Subcutaneous adipose tissue (tissue), 4 donors: ENCODE data around the gene ETV3L. TPM values are rescaled to one million over a fixed set of nuclear protein-coding genes. Genes with fewer than 3 reads are reported as not detected.

Experiments used
- CTCF ChIP-seq: fragments of 450-650 bp; IDR thresholded peaks from one replicate; pipeline ENCODE4 v1.5.1; 2016; ENCODE audit warnings: low read depth, mild to moderate bottlenecking, control low read depth, antibody characterized with exemption, moderate library complexity
- total RNA-seq, 4 donors: library from RNA; depleted of rRNA; stranded (reverse); fragments of >200 nt; gene quantifications; one replicate each; pipeline ENCODE4 v1.1.0, GENCODE V29; 2016

The ETV3L gene
- total RNA-seq: not detected

GRCh38 chr1:157099633-157100009 lies at the start of gene ETV3L:
ETV3L (minus strand) TSS chr1:157099808; CDS start chr1:157099523, 285 bp downstream.
- TF ChIP-seq CTCF: no peak

GRCh38 chr1:157147906-157148700 lies 48.5 kb upstream of the ETV3L start:
- TF ChIP-seq CTCF: no peak

- TF ChIP-seq CTCF: no peak
Measured at GRCh38 chr1:157147037-157147436, 47.4 kb upstream of the ETV3L start.

- TF ChIP-seq CTCF: no peak
Measured at GRCh38 chr1:157146244-157146643, 46.6 kb upstream of the ETV3L start.

GRCh38 chr1:157145076-157145475 lies 45.5 kb upstream of the ETV3L start:
- no peak for TF ChIP-seq CTCF

- no peak for TF ChIP-seq CTCF
Measured at GRCh38 chr1:157144509-157144908, 44.9 kb upstream of the ETV3L start.

GRCh38 chr1:157142765-157143423 lies 43.3 kb upstream of the ETV3L start:
- TF ChIP-seq CTCF: no peak
